Measurements from ENCODE around the gene HNRNPH3. TPM values are rescaled to one million over a fixed set of nuclear protein-coding genes. Genes with fewer than 3 reads are reported as not detected.

HNRNPH3 gene
- polyA plus RNA-seq, 2 of the 4 experiments (the other 2 are of a cell fraction): 210 to 354 TPM

DNA sequence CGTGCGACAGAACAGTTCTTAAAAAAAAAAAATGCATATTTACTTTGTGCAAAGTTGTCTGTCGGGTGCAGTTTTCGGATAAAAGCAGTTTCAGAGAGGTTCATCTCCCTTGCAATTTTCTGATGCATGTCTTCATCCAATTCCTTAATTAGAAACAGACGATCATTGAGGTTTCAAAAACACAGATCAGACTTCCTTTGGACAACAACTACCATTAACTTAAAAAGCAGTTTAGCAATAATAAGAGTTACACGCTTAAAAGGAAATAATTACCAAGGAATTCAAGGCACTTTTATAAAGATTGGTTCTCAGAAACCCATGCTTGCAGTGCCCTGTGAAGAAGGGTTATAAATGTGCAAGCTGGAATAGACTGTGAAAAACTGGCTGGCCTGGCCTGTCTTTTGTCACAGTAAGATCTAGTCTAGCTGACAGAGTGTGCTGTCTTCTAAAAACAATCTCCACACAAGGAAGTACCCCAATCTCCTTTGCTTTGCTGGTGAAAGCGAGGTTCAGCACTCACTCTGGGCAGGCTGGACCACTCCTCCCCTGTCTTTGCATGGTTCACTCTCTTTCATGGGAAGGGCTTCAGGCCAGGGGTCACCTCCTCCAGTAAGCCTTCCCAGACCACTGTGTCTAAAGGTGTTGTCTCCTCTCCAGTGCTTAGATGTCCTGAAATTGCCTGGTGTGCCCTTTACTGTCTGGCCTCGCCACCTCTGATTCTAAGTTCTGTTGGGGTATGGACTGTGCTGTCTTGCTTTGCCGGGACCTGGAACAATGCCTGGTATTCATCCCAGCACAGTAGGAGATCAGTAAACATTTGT lies 34.8 kb upstream of the HNRNPH3 start:
- Histone ChIP-seq H3K27ac (no peak overlapping the region), H3K4me3 (no peak overlapping the region), H3K9me3 (no peaks in the 10 kb centered on the region), H3K4me1 (peaks cover 4% of the 10 kb centered on the region; the same call in 2 of the 3 replicates), H3K4me2 (no peak overlapping the region)
- DNase-seq (ENCODE audit: low read depth in 1 of 2, low spot score in 1 of 2) (no peak), FAIRE-seq (no peak), ATAC-seq (peak in 1 of 2 experiments; percentile 34; a peak in 1 of 6 replicates)
- ChIA-PET CTCF (interaction anchor here (0.6 kb wide), 1 partner anchor 106 kb away, joined by 3 read pairs; no protein-coding TSS in a partner anchor), POLR2A (no interaction called here)
- 70% methylated on average over 9 of the region's 9 CpGs for WGBS (ENCODE audit: missing lambda C conversion rate)
- TF ChIP-seq RFX5 (IDR thresholded peaks at IDR 0.05) (no peak), TFCP2L1 (CRISPR knock-in tag; IDR thresholded peaks at IDR 0.05) (no peak)

DNA sequence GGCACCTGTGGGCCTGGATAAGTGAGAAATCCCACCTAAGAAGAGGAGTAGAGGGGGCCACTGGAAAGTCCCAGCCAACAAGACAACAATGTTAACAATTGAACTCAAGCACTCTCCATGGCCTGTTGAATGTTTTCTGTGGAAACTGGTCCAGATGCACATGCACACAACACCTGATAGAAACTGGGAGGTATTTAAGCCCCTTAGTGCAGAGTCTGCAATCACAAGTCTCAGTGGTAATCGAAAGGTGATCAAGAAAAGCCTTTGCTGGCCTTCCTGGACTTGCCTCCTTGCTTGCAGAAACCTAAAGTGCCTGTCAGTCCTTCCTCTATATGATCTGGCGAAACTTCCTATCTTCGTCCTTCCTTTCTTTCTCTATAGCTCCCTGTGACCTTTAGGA lies 30.6 kb upstream of the HNRNPH3 start:
- no peak for ATAC-seq
- WGBS (ENCODE audit: missing lambda C conversion rate): 70% methylated on average over 3 of the region's 3 CpGs
- no peak for DNase-seq (ENCODE audit: low read depth in 1 of 2, low spot score in 1 of 2)
- Histone ChIP-seq H3K4me1 (peaks cover 25% of the 10 kb centered on the region), H3K27ac (no peak overlapping the region), H3K4me2 (no peak overlapping the region), H3K9me3 (no peaks in the 10 kb centered on the region), H3K4me3 (no peak overlapping the region)
- no peak for FAIRE-seq
- POLR2A ChIA-PET: no interaction called here
- TF ChIP-seq, protein P1, sequence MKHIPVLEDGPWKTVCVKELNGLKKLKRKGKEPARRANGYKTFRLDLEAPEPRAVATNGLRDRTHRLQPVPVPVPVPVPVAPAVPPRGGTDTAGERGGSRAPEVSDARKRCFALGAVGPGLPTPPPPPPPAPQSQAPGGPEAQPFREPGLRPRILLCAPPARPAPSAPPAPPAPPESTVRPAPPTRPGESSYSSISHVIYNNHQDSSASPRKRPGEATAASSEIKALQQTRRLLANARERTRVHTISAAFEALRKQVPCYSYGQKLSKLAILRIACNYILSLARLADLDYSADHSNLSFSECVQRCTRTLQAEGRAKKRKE (CRISPR knock-in tag; IDR thresholded peaks at IDR 0.05; ENCODE audit: low read depth): no peak
- TF ChIP-seq CHD4 (IDR thresholded peaks at IDR 0.05; ENCODE audit: borderline replicate concordance) (no peak), JUN (IDR thresholded peaks at IDR 0.05) (no peak), FOXS1 (CRISPR knock-in tag; IDR thresholded peaks at IDR 0.05) (no peak), NPAS2 (CRISPR knock-in tag; IDR thresholded peaks at IDR 0.05; ENCODE audit: borderline replicate concordance) (no peak), CBX8 (IDR thresholded peaks at IDR 0.05) (no peak), EP300 (IDR thresholded peaks at IDR 0.05) (no peak), ZNF302 (CRISPR knock-in tag; IDR thresholded peaks at IDR 0.05) (no peak), HOXB13 (CRISPR knock-in tag; IDR thresholded peaks at IDR 0.05; ENCODE audit: low read depth) (no peak), RNF2 (IDR thresholded peaks at IDR 0.05; ENCODE audit: borderline replicate concordance, low read depth) (no peak), EHF (CRISPR knock-in tag; IDR thresholded peaks at IDR 0.05) (no peak), ZFP36 (IDR thresholded peaks at IDR 0.05; ENCODE audit: borderline replicate concordance, partially characterized antibody) (no peak), MYC (IDR thresholded peaks at IDR 0.05; ENCODE audit: borderline replicate concordance, low read length) (no peak), HEYL (CRISPR knock-in tag; IDR thresholded peaks at IDR 0.05) (no peak), POLR2AphosphoS2 (conservative IDR thresholded peaks at IDR 0.05; ENCODE audit: low read length) (no peak), KDM1A (IDR thresholded peaks at IDR 0.05; ENCODE audit: low read depth) (no peak), CHD2 (IDR thresholded peaks at IDR 0.05; ENCODE audit: low read length, partially characterized antibody) (no peak)
- TF ChIP-seq, protein P2, sequence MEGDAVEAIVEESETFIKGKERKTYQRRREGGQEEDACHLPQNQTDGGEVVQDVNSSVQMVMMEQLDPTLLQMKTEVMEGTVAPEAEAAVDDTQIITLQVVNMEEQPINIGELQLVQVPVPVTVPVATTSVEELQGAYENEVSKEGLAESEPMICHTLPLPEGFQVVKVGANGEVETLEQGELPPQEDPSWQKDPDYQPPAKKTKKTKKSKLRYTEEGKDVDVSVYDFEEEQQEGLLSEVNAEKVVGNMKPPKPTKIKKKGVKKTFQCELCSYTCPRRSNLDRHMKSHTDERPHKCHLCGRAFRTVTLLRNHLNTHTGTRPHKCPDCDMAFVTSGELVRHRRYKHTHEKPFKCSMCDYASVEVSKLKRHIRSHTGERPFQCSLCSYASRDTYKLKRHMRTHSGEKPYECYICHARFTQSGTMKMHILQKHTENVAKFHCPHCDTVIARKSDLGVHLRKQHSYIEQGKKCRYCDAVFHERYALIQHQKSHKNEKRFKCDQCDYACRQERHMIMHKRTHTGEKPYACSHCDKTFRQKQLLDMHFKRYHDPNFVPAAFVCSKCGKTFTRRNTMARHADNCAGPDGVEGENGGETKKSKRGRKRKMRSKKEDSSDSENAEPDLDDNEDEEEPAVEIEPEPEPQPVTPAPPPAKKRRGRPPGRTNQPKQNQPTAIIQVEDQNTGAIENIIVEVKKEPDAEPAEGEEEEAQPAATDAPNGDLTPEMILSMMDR (IDR thresholded peaks at IDR 0.05): no peak
- TF ChIP-seq, protein P3, sequence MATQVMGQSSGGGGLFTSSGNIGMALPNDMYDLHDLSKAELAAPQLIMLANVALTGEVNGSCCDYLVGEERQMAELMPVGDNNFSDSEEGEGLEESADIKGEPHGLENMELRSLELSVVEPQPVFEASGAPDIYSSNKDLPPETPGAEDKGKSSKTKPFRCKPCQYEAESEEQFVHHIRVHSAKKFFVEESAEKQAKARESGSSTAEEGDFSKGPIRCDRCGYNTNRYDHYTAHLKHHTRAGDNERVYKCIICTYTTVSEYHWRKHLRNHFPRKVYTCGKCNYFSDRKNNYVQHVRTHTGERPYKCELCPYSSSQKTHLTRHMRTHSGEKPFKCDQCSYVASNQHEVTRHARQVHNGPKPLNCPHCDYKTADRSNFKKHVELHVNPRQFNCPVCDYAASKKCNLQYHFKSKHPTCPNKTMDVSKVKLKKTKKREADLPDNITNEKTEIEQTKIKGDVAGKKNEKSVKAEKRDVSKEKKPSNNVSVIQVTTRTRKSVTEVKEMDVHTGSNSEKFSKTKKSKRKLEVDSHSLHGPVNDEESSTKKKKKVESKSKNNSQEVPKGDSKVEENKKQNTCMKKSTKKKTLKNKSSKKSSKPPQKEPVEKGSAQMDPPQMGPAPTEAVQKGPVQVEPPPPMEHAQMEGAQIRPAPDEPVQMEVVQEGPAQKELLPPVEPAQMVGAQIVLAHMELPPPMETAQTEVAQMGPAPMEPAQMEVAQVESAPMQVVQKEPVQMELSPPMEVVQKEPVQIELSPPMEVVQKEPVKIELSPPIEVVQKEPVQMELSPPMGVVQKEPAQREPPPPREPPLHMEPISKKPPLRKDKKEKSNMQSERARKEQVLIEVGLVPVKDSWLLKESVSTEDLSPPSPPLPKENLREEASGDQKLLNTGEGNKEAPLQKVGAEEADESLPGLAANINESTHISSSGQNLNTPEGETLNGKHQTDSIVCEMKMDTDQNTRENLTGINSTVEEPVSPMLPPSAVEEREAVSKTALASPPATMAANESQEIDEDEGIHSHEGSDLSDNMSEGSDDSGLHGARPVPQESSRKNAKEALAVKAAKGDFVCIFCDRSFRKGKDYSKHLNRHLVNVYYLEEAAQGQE (IDR thresholded peaks at IDR 0.05): no peak
- CTCF ChIA-PET: interaction anchor here (0.6 to 5.1 kb wide), 54 partner anchors 8 to 895 kb away, joined by 3 to 72 read pairs (median 5); partner anchors contain the start of gene ATOH7

All from A549 (cell line).